NCI-H510A (cell line): ENCODE measurements around the gene ID2.

Experiments used
- DNase-seq: peaks from one replicate; lab custom pipeline; 2025; lab: John Stamatoyannopoulos, UW

ID2 gene

DNA sequence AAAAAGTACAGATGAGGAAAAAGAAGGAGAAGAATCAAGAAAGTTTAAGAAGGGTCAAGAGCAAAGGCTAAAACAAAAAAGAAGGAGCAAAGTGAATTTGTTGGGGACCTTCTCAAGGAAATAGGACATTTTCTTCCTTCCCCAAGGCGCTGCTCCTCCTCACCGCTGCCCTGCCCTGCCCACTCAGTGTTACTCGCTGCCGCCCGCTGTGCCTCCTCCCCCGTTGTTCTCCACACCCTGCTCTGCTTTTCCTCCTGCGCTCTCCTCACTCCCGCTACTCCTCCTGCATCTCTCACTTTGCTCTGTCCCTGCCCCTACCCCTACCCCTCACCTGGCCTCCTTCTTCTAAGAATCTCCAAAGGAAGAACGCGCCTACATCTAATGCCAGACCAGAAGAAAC is 50.7 kb downstream of the ID2 start:
- DNase-seq, result no peak
